ENCODE measurements around the gene NCF4.

DNA sequence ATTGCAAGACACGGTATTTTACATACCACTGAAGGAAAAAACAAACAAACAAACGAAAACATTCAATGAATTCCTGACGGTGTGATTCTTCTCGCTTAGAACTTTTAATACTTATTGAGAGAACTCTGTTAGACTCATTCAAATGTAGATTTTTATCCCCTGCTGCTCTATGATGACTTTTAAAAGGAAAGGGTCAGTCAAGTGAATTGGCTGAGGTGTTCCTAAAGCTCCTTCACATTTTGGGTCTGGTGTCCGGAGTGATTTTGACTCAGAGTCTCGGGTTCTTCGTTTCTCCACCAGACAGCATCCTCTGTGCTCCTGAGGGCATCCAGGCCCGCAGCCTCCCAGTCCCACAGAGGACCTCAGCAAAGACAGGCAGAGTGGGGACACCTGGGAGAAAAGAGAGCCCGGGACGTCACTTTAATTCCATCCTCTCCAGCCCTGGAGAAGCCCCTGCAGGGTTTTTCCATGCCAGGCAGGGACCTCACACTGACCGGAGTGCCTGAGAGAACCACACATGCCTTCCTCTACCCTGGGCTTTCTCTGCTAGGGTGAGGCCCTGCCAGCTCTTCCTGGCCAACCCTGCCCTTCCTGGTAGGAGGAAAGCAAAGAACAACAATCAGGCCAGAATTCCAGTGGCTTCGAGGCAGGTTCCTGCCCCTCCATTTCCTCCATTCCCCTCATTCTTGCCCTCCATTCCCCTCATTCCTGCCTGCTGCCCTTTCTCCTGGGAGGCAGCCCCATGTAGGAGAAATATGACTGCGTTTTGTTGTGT, 51.3 kb downstream of the NCF4 start:
- TF ChIP-seq, protein P1, sequence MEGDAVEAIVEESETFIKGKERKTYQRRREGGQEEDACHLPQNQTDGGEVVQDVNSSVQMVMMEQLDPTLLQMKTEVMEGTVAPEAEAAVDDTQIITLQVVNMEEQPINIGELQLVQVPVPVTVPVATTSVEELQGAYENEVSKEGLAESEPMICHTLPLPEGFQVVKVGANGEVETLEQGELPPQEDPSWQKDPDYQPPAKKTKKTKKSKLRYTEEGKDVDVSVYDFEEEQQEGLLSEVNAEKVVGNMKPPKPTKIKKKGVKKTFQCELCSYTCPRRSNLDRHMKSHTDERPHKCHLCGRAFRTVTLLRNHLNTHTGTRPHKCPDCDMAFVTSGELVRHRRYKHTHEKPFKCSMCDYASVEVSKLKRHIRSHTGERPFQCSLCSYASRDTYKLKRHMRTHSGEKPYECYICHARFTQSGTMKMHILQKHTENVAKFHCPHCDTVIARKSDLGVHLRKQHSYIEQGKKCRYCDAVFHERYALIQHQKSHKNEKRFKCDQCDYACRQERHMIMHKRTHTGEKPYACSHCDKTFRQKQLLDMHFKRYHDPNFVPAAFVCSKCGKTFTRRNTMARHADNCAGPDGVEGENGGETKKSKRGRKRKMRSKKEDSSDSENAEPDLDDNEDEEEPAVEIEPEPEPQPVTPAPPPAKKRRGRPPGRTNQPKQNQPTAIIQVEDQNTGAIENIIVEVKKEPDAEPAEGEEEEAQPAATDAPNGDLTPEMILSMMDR (IDR thresholded peaks at IDR 0.05), result no peak
- TF ChIP-seq POLR2A (IDR thresholded peaks at IDR 0.05), result no peak

Data from uterus (tissue), 2 donors.